Measurements from ENCODE around the gene C4orf50.
"Not testable (repeated sequence)": the region's sequence is repeated elsewhere in the genome, so short reads cannot be mapped to it uniquely, and the experiment has no call there.

C4orf50 gene

DNA sequence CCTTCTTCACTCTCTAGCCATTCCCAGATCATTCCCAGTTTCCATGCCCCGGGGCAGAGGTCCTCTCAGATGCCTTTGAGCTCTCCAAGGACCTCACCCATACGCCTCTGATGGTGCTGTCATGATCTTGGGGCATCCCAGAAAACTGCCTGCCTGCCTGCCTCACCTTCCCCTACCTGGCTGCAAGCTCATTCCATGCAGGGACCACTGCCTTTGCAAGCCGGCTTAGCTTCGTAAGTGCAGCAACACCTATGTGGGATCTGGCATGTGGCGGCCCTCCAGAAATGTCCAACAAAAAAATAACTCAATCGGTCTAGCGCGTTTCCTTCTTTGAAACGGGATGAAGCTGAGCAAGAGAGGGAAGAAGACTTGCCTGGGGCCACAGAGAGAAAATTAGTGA is 53.0 kb downstream of the C4orf50 start:
- DNase-seq: no peak

DNA sequence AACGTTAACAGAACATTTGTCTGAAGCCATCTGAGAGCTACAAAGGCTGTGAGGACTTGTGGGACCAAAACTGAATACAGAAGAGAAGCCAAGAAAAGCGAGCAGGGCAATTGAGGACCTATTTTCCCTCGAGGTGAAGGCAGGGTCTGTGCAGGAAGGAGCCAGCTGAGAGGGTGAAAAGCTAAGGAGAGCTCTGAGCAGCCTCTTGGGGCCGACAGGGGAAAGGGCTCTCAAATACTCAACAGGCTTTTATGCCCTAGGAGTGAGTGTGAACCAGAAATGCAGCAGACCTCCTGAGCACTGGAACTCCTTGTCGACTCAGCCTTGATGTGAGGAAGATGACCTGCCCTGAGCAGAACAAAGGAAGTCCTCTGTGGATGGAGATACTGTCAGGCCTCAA is 54.2 kb downstream of the C4orf50 start:
- DNase-seq: no peak

DNA sequence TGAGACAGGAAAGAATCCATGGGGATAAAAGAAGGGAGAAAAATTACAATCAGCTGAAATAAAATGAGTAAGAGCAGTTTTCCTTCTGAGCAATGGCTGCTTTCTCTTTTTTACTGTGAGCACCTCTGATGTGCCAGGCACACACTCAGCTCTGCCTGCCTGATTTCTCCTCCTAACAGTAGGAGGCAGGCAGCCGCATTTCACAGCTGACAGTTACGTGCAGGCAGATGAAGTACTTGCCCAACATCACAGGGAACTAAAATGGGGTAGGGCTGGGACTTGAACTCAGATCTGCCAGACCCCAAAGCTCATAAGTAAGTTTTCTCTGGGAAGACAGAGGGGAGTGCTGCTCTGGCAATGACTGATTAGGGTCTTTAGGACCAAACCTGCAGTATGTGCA is 54.6 kb downstream of the C4orf50 start:
- DNase-seq: no peak

DNA sequence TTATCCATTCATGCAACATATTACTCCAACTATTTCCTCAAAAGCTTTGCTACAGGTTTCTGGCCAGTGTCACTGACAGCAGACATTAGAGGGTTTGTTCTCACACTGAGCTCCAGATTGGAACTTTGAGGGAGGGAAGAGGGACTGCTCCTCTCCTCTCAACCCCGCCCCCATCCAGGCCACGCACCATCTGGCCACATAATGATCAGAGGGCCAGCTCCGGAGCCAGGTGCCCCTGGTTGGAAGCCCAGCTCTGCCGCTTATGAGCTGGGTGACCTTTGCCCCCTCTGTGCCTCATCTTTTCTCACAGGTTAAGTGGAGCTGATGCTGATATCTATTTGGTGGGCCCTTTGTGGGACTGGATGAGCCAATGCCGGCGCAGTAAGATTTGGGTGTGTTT is 55.8 kb downstream of the C4orf50 start:
- no peak for DNase-seq

DNA sequence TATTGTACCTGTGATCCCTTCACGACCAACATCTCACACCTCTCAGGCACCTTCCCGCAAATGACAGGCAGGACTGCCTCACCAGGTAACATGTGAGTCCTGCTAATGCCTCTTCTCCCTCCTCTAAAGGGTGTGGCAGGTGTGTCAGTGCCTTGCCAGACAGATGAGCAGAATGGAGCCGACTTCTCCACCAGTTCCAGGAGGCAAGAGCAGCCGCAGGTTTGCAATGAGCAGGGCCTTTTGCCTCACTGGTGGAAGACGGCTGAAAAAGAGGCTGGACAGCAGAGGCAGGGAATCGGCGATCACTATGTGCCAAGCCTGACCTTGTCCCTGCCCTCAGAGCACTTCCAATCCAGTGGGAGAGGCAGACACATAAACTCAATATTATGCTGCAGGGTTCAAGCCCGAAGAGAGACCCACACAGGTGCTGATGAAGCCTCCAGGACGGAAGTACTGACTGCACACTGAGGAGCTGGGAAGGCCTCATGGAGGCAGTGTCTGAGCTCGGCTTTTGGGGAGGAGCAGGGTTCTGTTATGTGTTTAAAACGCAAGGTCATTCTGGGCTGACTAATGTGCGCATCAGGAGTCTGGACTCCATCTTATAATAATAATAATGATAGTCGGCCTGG is 57.9 kb downstream of the C4orf50 start:
- DNase-seq: no peak

DNA sequence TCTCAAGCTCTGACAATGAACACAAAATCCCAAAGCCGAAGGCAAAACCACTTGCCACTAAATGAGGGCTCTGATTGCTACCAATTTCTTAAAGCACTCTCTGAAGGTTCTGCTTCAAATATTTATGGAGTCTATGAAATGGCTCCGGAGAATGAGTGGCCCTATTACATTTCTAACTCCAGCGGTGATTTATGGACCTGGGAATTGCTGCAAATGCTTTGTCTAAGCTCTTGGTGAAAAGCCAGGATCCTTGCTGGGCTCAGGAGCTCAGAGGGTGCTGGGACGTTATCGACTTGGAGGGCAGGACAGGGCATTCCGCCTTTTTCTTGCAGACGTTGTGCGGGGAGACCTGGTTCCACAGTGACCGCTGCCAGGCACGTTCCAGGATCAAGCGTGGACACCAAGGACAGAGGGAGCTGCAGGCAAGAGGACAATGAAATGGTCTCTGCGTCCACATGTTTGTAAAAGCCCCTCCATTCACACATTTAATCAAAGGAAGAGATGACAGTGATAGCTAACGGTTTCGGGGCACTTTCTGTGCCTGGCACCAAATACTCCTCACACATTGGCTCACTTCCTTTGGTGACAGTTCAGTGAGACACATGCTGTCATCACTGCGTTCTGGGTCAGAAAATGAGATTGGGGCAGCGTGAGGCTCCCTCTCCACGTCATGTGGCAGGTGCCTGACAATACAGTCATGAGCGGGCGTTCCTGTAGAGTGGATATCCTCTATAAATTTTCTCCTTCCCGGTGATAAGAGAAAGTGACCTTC is 58.8 kb downstream of the C4orf50 start:
- DNase-seq: no peak

DNA sequence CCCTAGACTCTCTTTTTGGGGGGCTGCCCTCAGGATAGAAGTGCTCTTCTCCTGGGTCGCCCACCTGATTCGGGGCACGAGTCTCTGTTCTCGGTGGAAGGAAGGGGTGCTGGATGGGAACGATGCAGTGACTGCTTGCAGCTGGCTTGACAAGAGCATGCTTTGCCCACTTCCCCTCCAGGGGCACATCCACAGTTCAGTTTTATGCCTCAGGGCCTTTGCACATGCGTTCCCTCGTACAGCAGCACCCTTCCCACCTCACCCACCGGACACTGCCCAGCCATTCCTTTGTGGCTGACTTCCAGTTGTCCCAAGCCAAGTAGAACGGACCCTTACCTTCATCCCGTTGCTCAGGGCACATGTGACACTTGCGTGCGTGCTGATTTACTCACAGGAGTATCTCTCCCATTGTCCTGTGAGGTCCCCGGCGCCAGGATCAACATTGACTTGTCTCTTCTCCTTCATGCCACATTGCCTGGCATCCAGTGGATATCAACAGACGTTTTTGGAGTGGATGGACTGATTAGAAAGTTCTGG is 60.0 kb downstream of the C4orf50 start:
- no peak for DNase-seq

DNA sequence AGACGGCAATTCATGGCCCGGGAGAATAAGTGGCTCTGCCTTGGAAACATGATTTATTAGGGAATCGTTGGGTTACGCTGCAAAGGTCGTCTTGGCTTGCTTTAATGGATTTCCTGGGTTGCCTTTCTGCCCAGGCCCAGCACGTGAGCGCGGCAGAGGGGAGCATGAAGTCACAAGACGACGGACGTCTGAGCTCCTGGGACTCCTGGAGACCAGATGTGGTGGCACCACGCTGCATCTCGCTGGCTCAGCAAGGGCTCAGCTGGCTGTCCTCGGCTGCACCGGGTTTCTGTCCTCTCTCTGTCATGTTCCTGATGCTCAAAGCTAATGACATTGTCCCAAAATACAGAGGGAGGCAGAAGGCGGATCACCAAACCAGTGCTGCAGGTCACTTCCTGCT is 61.2 kb downstream of the C4orf50 start:
- no peak for DNase-seq

DNA sequence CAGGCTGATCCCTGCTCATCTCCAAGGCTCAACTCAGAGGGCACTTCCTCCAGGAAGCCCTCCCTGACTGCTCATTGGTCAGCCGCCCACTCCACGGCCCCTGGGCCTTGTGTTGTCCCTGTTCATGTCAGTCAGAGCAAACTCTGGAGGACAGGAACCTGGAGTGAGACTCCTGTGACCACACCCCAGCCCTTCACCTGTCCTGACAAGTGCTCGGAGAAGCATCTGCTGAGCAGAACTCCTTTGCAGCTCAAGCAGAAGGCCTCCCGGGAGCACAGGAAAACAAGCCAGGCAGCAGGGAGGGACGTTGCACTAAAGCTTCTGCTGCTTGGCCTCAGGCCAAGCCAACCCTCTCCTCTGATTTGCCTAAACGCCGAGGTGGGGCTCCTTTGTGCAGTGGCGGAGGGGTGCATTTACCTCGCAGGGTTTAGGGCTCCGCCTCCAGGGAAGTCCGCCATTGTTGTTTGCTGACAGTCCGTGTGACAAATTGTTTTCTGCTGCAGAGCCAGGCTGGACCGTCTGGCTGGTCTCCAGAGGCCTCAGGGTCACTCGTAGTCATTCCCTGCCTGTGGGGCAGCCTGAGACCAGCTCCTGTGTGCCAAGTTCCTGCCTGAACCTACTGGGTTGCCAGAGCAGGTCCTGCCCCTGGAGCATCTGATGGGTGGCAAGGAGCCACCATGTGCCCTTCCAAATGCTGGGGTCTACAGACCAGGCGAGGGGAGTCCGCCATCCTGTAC is 61.8 kb downstream of the C4orf50 start:
- DNase-seq: peak; percentile 71

DNA sequence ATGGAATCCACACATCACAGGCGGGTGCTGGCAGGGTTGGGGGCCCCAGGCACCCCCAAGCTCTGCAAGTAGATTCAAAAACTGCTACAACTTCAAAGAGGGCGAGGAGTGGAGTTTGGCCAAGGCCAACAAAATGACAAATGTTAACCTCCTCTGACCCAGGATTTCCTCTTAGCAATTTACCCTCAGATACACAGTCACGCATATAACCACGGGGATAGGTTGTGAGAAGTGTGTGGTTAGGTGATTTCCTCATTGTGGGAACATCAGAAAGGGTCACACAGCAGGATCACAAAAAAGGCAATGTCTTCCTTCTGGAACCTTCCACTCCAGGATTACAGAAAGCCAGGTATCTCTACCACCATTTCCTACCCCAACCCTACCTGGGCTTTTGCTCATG is 62.4 kb downstream of the C4orf50 start:
- no peak for DNase-seq

DNA sequence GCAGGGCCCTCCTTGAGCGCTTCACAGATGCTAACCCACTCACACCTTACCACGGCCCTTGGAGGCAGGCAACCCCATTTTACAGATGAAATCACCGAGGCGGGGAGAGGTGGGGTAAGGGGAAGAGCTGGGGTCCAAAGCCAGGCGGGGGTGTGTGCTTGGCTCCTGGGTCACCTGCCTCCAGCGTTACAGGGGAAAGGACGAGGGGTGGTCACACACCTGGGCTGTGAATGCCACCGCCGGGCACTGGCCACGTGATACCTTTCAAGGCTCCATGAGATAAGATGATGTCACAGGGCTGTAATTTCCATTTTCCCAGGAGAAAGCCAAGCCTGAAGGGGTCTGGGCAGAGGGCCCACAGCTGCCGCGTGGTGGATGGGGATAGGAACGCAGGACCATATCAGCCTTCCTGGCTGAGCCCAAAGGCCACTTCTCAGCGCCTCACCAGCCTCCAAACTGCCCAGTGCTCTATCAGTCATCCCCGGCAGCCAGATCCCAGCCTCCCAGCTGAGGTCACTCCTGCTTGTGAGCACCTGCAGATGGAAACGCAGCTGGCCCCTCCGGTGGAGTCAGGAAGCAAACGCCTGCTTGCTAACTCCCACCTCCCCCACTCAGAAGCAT is 62.9 kb downstream of the C4orf50 start:
- DNase-seq: peak; percentile 62

DNA sequence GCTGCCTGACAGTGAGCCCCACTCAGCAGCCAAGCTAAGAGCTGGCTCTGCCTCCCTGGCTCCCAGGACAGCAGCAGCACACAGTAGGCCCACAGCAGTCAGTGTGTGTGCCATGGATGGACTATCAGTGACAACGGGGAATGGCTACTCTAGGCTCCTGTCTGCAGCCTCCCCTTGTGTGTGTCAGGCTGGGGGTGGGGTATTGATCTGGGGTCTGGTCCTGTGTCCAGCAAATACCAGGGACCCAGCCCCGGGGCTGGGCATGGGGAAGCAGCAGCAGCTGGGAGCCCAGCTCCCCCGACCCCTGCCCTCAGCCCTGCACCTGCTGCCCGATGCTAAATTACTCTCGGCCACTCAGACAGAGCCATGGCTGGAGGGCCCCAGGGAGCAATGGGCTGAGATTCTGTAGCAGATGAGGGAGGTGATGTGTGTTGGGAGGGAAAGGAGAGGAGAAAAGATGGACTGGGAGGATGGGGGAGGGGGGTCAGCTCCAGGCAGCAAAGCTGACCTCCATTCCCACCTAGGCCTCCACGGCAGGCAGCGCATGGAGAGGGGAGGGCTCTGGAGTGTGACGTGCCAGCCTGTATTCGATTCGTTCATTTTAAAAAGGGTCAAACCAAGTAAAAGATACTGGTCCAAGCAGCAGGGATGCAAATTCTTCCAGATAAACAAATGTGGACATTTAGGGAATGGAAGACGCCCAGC is 64.0 kb downstream of the C4orf50 start:
- DNase-seq: no peak

DNA sequence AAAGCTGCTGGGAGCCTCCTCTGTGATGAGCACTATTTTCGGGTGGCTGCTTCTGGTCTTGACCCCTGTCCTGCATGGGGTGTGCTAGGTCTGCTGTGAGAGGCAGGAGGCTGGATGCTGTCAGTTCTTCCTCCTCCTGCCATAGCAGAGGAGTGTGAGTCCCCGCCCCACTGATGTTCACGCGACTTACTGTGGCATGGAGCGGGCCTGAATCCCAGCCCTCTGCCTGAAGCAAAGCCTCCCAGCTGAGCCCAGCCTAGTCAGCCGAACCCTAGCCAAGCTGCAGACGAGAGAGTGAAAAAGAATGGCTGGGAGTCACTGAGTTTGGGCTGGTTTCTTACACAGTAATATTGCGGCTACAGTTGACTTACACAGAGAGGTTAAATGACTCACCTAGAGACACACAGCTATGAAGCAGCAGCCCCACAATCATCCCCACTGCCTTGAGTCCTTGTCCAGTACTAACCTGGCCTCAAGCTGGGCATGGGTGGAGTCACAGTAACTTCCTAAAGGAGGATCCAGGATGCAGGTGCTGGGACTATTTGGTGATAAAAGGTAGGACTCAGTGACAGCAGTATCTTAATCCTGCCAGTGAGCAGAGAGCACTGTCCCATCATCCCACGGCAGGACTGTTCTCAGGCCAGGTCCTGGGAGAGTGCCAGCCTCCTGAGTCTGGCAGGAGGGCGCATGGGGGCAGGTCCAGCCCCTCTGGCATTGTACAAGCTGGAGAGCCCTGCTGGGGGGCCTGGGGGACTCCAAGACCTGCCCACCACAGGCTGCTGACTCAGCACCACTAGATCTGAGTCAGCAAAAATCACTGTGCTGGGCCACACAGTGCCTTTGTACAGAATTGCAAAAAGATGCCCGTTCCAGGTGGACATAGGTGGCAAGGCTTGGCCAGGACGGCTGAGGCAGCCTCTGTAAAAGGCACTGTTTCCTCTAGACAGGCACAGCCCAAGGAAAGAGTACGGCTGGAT is 65.0 kb downstream of the C4orf50 start:
- no peak for DNase-seq

DNA sequence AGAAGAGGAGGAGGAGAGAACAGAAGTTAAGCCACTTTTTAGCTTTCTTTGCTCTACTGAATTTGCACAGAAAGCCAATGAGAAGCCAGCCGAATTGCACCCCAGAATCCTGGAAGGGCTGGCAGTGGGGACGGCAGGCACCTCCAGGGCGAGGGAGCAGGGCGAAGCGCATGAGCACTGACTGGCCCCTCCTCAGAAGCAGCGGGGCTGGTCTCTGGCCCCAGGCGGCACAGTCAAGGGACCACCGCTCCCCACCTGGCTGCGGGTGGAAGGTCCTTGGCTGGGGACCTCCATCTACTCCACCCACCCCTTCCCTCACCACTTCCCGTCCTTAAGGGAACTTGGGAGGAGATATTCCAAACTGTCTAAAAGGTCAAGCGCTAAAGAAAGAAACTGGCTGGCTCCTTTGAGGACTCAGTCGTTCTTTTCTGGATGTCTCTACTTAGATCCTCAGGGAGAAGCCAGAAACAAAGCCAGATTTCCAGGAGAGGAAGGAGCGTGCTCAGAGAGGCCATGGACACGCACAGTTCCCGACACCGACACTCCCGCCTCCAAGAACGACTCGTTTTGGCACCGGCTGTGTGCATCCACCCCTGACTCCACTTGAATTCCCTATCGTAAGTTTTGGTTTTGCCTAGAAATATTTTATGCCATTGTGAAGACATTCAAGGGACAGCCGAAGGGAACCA is 65.8 kb downstream of the C4orf50 start:
- no peak for DNase-seq

DNA sequence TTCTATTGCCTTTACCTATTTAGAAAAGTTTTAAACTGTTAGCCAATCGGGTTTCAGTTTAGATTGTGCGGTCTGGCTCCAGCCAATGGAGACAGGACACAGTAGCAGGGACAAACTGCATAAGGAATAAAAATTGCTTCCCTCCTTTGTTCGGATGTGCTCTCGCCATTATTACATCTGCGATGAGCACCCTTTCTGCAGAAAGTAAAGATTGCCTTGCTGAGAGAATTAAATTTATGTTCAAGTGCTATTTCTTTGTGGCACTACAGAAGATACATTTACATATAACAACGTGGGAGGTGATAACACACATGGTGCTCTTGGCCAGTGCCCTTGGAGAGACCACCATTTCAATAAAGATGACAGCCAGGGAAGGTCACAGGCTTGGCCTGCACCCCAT is 71.6 kb downstream of the C4orf50 start:
- DNase-seq: not testable (repeated sequence)

DNA sequence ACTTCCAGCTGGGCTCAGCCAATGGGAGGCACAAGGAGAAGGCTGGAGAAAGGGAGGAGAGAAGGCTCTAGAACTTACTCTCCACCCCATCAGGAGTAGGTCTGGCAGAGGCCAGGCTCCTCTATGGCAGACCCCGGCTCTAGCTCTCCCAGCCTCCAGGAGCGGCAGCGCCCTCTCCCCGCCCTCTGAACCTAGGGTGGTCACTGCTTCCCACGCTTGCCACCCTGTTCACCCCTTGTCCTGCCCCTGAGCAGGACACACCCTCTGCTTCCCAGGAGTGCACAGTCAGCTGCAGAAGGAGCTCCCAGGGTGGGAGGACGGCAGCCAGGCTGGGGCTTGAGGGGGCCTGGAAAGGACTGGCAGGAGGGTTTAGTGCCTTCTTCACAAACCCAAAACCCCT is 72.3 kb downstream of the C4orf50 start:
- DNase-seq: no peak

DNA sequence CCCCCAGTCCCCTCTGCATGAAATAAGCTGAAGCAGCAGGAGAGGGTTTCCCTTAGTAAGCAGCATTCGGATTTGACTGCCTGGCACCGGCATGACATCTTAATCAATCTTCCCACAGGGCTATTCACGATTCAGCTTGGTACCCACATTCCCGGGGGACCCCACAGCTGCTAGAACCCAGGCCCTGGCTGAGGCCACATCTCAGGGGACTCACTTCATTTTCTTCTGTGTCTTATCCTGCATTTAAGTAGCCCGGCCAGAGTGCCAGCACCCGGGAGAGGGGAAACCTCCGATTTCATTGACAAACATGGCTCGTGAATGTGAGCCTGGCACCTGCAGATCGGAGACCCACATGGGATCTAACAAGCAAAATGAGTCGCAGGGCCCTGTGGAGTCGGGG is 73.1 kb downstream of the C4orf50 start:
- no peak for DNase-seq

DNA sequence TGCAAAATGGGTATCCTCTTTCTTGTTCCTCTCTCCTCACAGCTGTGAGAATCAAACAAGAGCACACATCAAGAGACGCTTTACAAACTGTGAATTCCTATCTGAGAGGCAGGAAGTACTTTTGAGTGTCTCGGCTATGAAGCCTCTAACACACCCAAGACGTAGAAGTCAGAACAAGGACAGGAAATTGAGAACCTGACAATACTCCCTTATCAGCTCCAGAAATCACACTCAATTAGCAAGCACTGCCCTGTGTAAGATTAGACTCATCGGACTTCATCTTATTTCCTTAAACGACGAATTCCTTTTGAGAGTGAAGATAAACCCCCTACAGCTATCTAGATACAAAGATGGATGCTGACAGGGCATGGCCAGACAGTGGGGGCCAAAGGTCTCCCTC is 74.7 kb downstream of the C4orf50 start:
- DNase-seq: no peak

DNA sequence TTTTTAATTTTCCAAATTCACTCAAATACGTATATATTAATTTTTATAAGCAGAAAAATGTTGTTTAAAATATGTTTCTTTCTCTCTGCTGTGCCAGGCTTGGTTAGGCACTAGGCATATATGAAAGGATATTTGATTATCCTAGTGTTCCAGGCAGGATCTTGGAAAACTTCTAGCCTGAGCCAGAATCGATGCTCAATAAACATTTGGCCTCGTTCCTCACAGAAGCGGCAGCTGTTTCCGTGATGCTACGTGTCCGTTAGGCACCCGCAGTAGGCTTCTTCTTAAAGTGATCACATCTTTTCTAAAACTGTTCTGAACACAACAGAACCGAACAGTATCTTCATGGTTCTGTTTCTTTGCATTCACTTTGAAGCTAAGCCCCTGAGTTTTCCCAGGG is 75.3 kb downstream of the C4orf50 start:
- DNase-seq: peak; percentile 41

DNA sequence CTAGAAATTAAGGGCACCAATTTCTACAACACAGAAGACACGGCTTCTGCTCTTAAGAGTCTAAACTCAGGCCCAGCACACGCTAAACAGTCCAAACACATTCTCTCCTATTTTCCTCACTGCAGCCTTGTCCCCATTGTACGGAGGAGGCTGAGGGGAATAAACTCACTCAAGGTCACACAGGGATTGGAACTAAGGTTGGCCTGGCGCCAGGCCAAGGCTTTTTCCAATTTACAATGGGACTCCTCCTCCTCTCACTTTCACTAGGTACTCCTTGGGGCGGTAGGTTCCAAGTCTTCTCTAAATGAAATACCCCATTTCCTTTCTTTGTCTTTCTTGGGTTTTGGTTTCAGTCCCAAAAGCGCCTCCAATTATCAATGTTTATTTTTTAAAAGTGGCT is 76.6 kb downstream of the C4orf50 start:
- DNase-seq: no peak
